Large intestine (tissue), 3 donors: ENCODE data around the gene NHS. TPM values are rescaled to one million over a fixed set of nuclear protein-coding genes. Genes with fewer than 3 reads are reported as not detected.
A peak's percentile ranks its signal among the peaks of the same experiment; 100 is the strongest.

Experiments
- DNase-seq, 2 donors: peaks; one replicate each; pipeline versions ENCODE4 v3.0.0 to v3.0.0-alpha.2; 2013
- H3K27ac ChIP-seq: one replicate; pipeline ENCODE4 v1.5.1; 2013; ENCODE audit warnings: low read length
- H3K27me3 ChIP-seq: 2 replicates; pipeline ENCODE4 v1.6.1; 2013; ENCODE audit warnings: low read length; ENCODE audit not compliant: control insufficient read depth, insufficient read depth
- H3K36me3 ChIP-seq: 2 replicates; pipeline ENCODE4 v1.6.1; 2013; ENCODE audit warnings: low read length; ENCODE audit not compliant: control insufficient read depth, insufficient read depth
- H3K4me1 ChIP-seq: one replicate; pipeline ENCODE4 v1.6.1; 2013; ENCODE audit warnings: low read length; ENCODE audit not compliant: control insufficient read depth, insufficient read depth
- H3K4me3 ChIP-seq: one replicate; pipeline ENCODE4 v1.5.1; 2013; ENCODE audit warnings: low read length
- H3K9me3 ChIP-seq: one replicate; pipeline ENCODE4 v1.6.1; 2013; ENCODE audit warnings: mild to moderate bottlenecking, low read depth, low read length, moderate library complexity; ENCODE audit not compliant: control insufficient read depth
- WGBS: methylation state at CpG from one replicate; pipeline ENCODE4 v1.1.5; 2013; ENCODE audit warnings: low lambda C conversion rate; ENCODE audit not compliant: insufficient coverage; 5-methylcytosine and 5-hydroxymethylcytosine counted together
- polyA plus RNA-seq: library from polyadenylated mRNA; unstranded; fragments of 120-200 nt; gene quantifications from one replicate; pipeline ENCODE4 v1.2.1, GENCODE V29; 2013

The NHS gene
- polyA plus RNA-seq, 1 donor: 6.6 TPM

GRCh38 chrX:17417372-17417771 is 42.4 kb downstream of the NHS start:
- Histone ChIP-seq H3K4me3 (no peak overlapping the region), H3K27me3 (no peaks in the 10 kb centered on the region), H3K4me1 (no peaks in the 10 kb centered on the region), H3K27ac (no peak overlapping the region), H3K36me3 (no peaks in the 10 kb centered on the region), H3K9me3 (no peaks in the 10 kb centered on the region)
- no peak for DNase-seq

DNA sequence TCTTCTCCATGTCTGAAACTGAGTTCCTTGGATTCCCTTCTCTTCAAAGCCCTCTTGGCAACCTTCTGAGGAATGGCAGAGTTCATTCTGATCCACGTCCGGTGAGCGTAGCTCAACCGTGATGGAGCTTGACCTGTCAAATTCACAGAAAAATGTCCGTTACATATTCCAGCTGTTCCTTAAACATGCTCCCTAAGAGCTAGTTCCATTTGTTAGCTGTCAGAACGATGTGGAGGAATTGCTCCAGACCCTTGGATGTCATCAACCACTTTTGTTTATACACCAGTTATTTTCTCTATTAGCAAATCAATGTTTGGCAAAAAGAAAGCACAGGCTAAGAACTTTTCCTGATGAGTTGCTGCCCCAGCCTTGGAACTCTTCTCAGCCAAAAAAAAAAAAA is 50.1 kb downstream of the NHS start:
- WGBS: no CpG with 5 or more reads among the region's 6 CpGs
- no peak overlapping the region for H3K27ac ChIP-seq

GRCh38 chrX:17425551-17425950 is 50.6 kb downstream of the NHS start:
- WGBS: no CpG with 5 or more reads among the region's 1 CpG
- no peaks in the 10 kb centered on the region for H3K4me1 ChIP-seq
- no peaks in the 10 kb centered on the region for H3K36me3 ChIP-seq
- no peak for DNase-seq
- no peaks in the 10 kb centered on the region for H3K27me3 ChIP-seq
- no peak overlapping the region for H3K27ac ChIP-seq
- no peaks in the 10 kb centered on the region for H3K9me3 ChIP-seq
- no peak overlapping the region for H3K4me3 ChIP-seq

More for the DNA sequence above, 50.1 kb downstream of the NHS start:
- Histone ChIP-seq H3K9me3 (no peaks in the 10 kb centered on the region), H3K4me3 (no peak overlapping the region), H3K36me3 (no peaks in the 10 kb centered on the region), H3K27me3 (no peaks in the 10 kb centered on the region), H3K4me1 (no peaks in the 10 kb centered on the region)
- DNase-seq: no peak

DNA sequence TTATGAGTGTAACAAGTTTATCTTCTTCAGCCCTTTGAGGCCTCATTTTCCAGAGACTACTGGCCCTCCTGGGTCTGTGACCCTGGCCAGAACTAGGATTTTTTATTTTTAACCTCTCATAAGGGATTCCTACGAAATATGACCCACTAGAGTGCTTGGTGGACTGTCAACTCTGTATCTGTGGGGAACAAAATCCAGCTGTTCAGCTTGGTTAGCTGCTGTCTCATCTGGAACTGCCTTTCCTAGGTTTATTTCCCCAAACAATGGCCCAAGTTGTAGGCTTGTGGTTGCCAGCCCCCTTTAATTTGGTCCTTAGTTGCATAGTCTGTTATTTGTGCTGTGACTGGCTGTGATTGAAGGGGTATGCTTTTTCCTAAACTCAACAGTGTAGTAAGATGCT is 56.2 kb downstream of the NHS start:
- H3K27me3 ChIP-seq: no peaks in the 10 kb centered on the region
- no CpG with 5 or more reads among the region's 1 CpG for WGBS
- peaks cover 11% of the 10 kb centered on the region for H3K4me1 ChIP-seq
- no peaks in the 10 kb centered on the region for H3K36me3 ChIP-seq
- H3K9me3 ChIP-seq: no peaks in the 10 kb centered on the region
- no peak for DNase-seq
- no peak overlapping the region for H3K4me3 ChIP-seq
- H3K27ac ChIP-seq: no peak overlapping the region

GRCh38 chrX:17432158-17432557 is 57.2 kb downstream of the NHS start:
- Histone ChIP-seq H3K4me1 (peaks cover 11% of the 10 kb centered on the region), H3K36me3 (no peaks in the 10 kb centered on the region), H3K27me3 (no peaks in the 10 kb centered on the region), H3K4me3 (no peak overlapping the region), H3K9me3 (no peaks in the 10 kb centered on the region), H3K27ac (no peak overlapping the region)
- DNase-seq: no peak
- WGBS: no CpG with 5 or more reads among the region's 1 CpG

DNA sequence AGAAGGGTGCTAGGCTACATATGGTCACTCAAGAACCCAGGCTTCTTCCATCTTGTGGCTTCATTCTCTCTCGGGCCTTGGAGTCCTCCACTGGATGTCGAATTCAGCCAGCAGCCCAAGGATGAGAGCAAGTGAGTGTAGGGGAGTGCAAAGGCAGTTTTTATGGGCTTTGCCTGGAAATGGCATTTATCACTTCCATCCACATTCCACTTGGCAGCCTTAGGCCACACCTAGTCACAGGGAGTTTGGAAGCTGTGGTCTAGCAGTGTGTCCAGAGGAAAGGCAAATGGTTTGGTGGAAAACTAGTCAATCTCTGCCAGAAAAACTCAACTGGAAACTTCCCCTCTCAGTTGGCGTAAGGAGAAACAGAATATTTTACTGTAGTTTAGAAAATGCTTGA is 59.0 kb downstream of the NHS start:
- H3K9me3 ChIP-seq: no peaks in the 10 kb centered on the region
- WGBS: no CpG with 5 or more reads among the region's 3 CpGs
- no peak for DNase-seq

GRCh38 chrX:17435476-17435875 is 60.5 kb downstream of the NHS start:
- H3K4me1 ChIP-seq: peaks cover 11% of the 10 kb centered on the region
- DNase-seq: peak; percentile 42 to 59
- H3K36me3 ChIP-seq: no peaks in the 10 kb centered on the region
- H3K9me3 ChIP-seq: no peaks in the 10 kb centered on the region
- no peak overlapping the region for H3K4me3 ChIP-seq
- WGBS: no CpG with 5 or more reads among the region's 4 CpGs
- peak overlapping the region; percentile 62 for H3K27ac ChIP-seq
- no peaks in the 10 kb centered on the region for H3K27me3 ChIP-seq

More for the DNA sequence above, 59.0 kb downstream of the NHS start:
- no peaks in the 10 kb centered on the region for H3K36me3 ChIP-seq
- H3K27ac ChIP-seq: no peak overlapping the region
- H3K4me3 ChIP-seq: no peak overlapping the region
- peaks cover 11% of the 10 kb centered on the region for H3K4me1 ChIP-seq
- no peaks in the 10 kb centered on the region for H3K27me3 ChIP-seq

DNA sequence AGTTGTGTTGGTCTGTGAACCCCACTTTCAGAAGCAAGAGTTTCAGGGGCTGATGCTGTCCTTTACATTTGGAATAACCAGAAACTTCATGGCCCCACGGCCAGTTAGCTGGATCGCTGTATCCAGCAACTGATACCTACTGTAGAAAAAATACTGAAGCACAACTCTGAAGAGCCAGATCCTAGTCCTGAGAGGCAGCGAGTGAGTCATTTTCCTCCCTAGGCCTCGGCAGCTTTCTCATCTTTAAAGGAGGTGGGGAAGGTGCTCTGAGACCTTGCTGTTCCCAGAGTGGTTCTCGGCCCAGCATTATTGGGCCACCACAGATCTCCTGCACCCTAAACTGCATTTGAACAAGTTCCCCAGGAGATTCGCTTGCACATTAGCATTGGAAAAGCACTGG is 63.2 kb downstream of the NHS start:
- H3K27me3 ChIP-seq: no peaks in the 10 kb centered on the region
- DNase-seq: no peak
- H3K9me3 ChIP-seq: no peaks in the 10 kb centered on the region
- H3K36me3 ChIP-seq: no peaks in the 10 kb centered on the region
- no CpG with 5 or more reads among the region's 6 CpGs for WGBS
- H3K4me3 ChIP-seq: no peak overlapping the region
- H3K4me1 ChIP-seq: peaks cover 16% of the 10 kb centered on the region
- H3K27ac ChIP-seq: no peak overlapping the region

- Histone ChIP-seq H3K9me3 (no peaks in the 10 kb centered on the region), H3K27me3 (no peaks in the 10 kb centered on the region), H3K36me3 (no peaks in the 10 kb centered on the region), H3K27ac (no peak overlapping the region), H3K4me1 (peaks cover 11% of the 10 kb centered on the region), H3K4me3 (no peak overlapping the region)
- DNase-seq: no peak
Measured at GRCh38 chrX:17440258-17440657, 65.3 kb downstream of the NHS start.

GRCh38 chrX:17440836-17441235 is 65.8 kb downstream of the NHS start:
- peak in 1 of 2 donors; percentile 17 for DNase-seq
- Histone ChIP-seq H3K27me3 (no peaks in the 10 kb centered on the region), H3K4me1 (peaks cover 5% of the 10 kb centered on the region), H3K36me3 (no peaks in the 10 kb centered on the region), H3K27ac (no peak overlapping the region), H3K9me3 (no peaks in the 10 kb centered on the region), H3K4me3 (no peak overlapping the region)
- no CpG with 5 or more reads among the region's 3 CpGs for WGBS

DNA sequence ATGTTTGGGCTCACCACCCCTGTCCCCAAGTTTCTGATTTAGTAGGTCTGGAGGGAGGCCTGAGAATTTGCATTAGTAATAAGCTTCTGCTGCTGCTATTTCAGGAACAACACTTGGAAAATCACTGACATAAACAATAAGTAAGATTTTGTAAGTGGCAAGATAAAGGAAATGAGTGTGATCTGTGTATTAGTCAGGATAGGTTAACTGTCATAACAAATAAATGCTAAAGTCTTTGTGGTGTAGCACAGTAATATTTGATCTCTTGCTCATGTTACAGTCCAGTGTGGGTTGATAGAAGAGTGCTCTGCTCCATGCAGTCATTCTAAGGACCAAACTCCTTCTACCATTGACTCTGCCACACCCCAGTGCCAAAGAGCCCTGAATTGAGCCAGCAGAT is 67.0 kb downstream of the NHS start:
- Histone ChIP-seq H3K27ac (no peak overlapping the region), H3K36me3 (no peaks in the 10 kb centered on the region), H3K4me3 (no peak overlapping the region), H3K4me1 (peaks cover 6% of the 10 kb centered on the region), H3K27me3 (no peaks in the 10 kb centered on the region), H3K9me3 (no peaks in the 10 kb centered on the region)
- DNase-seq: no peak
